GM15510 (cell line): Measurements from ENCODE around the gene TBC1D23.

Experiments
- POLR2A ChIP-seq: IDR thresholded peaks from 3 replicates; pipeline ENCODE4 v1.6.1; 2011; ENCODE audit warnings: borderline replicate concordance; ENCODE audit not compliant: insufficient read length; ENCODE audit errors: extremely low read depth

TBC1D23 gene

GRCh38 chr3:100260685-100261484, at the start of gene TBC1D23:
TSS of gene TBC1D23 (plus strand) at chr3:100260992. CDS start at chr3:100261019, 27 bp downstream.
- peak; percentile 76 for TF ChIP-seq POLR2A

DNA sequence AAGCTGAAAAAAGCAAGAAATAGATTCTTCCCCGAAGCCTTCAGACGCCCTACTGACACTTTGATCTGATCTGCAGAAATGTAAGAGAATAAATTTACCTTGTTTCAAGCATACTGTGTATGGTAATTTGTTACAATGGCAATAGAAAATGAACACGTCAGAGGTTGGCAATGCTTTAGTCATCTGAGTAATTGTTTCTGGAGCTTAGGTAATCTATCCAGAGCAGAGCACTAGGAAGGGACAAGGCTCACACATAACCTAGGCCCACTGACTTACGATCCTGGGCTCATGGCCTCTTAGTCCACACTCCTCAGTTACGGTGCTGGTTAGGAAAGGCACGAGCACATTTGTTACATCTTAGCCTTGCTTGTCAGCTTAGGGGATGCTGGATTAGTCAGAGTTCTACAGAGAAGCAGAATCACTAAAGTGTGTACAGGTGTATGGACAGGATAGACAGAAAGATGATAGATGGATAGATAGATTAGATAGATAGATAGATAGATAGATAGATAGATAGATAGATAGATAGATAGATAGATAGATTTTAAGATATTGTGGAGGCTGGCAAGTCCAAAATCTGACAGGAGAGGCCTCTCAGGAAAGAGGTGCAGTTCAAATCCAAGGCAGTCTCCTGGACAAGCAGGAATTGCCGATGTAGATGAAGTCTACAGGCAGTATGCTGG, 46.8 kb upstream of the TBC1D23 start:
- no peak for TF ChIP-seq POLR2A

DNA sequence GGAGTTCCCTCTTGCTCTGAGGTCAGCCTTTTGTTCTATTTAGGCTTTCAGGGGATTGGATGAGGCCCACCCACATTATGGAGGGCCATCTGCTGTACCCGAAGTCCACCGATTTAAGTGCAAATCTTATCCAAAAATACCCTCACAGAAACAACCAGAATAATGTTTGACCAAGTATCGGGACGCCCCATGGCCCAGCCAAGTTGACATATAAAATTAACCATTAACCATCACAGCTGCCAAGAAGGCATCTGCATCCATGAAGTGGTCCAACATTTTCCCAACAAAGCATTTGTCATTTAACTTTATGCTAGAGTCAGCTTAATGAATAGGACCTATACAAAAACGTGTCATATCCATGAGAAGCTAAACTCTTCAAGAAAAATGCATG, 46.2 kb upstream of the TBC1D23 start:
- TF ChIP-seq POLR2A = no peak

- TF ChIP-seq POLR2A = no peak
Observed at GRCh38 chr3:100216713-100217112, 44.1 kb upstream of the TBC1D23 start.

DNA sequence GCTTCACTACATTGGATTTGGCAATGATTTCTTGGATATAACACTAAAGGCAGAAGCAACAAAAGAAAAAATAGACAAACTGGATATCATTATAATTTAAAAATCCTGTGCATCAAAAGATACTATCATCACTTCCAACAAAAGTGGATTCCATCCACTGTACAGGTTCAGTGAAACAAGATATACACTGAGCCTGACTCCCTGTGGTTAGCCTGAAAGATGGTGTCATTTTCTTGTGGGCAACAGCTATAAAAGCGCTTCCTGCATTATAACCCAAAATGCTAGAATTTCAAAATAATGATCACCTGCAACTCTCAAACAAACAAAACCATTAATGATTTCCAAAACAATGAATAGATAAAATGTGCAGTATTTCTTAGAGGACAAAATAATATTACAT, 39.6 kb upstream of the TBC1D23 start:
- TF ChIP-seq POLR2A = no peak

GRCh38 chr3:100225193-100225592, 35.6 kb upstream of the TBC1D23 start:
- TF ChIP-seq POLR2A = no peak

- TF ChIP-seq POLR2A = no peak
Observed at GRCh38 chr3:100225883-100226282, 34.9 kb upstream of the TBC1D23 start.

DNA sequence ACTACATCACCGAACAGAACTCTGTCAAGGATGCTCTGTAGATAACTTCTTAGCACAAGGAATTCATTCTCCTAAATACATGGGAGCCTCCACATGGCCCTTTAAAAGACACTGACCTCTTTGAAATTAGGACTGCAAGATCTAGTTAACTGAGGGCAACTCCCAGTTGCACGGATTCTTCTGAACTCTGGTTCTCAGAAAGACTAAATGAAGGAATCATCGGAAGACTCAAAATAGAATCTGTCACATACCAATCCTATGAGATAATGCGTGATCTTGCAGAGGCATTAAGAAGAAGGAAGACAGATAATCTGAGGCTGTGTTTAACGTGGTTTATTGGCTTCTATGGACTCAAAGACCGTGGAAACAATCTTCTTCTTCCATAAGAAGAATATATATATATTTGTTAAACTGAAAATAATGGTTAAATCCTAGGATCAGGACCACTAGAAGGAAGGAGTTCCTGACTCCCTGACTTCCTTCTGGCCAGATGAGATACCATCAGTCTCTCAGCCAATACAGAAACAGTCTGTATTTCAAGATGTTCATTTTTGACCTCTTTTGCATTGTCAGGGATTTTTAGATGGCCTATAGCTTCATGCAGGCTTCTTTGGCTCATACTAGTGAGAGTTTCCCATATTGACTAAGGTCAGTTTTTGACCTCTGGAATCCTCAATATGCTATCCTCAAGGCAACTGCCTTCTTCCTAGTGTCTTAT, 33.9 kb upstream of the TBC1D23 start:
- no peak for TF ChIP-seq POLR2A

DNA sequence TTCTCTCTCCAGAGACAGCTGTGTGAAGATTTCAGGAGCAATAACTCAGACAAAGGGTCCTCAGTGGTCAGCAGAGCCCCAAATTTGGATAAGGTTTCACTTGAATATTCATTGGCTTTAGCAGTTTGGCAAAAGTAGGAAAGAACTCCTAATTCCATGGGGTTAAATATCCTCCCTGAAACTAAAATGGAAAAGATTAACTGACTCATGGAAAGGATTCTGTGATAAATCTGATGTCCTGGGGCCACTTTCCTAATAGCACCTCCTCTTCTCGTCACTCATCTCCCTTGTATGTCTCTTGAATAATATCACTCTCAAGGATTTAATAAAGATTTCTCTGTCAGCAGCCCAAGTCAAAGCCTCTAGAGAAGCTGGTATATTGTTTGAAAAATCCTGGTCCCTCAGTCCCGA, 33.3 kb upstream of the TBC1D23 start:
- TF ChIP-seq POLR2A = no peak

DNA sequence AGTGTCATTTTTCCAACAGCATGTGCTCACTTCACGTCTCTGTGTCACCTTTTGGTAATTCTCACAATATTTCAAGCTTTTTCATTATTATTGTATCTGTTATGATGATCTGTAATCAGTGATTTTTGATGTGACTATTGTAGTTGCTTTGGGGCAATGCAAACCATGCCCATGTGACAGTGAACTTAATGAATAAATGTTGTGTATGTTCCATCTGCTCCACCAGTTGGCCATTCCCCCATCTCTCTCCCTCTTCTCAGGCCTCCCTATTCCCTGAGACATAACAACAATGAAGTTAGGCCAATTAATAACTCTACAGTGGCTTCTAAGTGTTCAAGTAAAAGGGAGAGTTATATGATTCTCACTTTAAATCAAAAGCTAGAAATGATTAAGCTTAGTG, 32.5 kb upstream of the TBC1D23 start:
- no peak for TF ChIP-seq POLR2A

- TF ChIP-seq POLR2A = no peak
Observed at GRCh38 chr3:100230710-100231109, 30.1 kb upstream of the TBC1D23 start.

GRCh38 chr3:100231668-100232067, 29.1 kb upstream of the TBC1D23 start:
- TF ChIP-seq POLR2A = no peak

GRCh38 chr3:100234364-100234763, 26.4 kb upstream of the TBC1D23 start:
- no peak for TF ChIP-seq POLR2A

DNA sequence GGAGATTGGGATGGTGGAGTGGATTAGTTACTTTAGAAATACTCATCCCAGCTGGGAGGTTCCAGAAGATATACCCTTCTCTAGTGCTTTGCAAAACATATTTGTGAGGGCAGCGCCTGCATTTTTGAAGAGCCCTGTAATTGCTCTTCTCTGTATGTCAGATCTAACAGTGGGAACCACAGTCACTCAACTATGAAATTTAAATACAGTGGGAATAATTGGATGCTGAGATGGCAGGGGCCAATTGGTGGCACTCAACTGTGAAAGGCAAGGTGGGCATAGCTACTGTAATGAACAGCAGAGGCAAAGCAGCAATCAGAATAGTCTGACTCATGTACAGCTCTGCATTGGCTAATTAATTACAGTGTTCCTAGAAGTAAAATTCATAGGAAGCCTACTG, 22.2 kb upstream of the TBC1D23 start:
- TF ChIP-seq POLR2A = no peak

GRCh38 chr3:100244264-100244663, 16.5 kb upstream of the TBC1D23 start:
- no peak for TF ChIP-seq POLR2A
